ENCODE data around the gene OR8H1. TPM values are rescaled to one million over a fixed set of nuclear protein-coding genes. Genes with fewer than 3 reads are reported as not detected.

OR8H1 gene
- total RNA-seq, result not detected
- long read RNA-seq, result 0 reads

GRCh38 chr11:56292154-56292553 is at the start of gene OR8H1:
Gene OR8H1 (minus strand): TSS chr11:56292254. CDS start chr11:56291062, 1,192 bp downstream.
- DNase-seq (ENCODE audit: low spot score), result no peak

GRCh38 chr11:56340289-56340688 is 48.2 kb upstream of the OR8H1 start:
- DNase-seq (ENCODE audit: low spot score), result no peak

GRCh38 chr11:56333156-56333555 is 41.1 kb upstream of the OR8H1 start:
- DNase-seq (ENCODE audit: low spot score), result no peak

GRCh38 chr11:56331861-56332491 is 39.9 kb upstream of the OR8H1 start:
- DNase-seq (ENCODE audit: low spot score), result no peak

- no peak for DNase-seq (ENCODE audit: low spot score)
Observed at GRCh38 chr11:56314844-56315243, 22.8 kb upstream of the OR8H1 start, which contains the start of gene OR8K3. Gene OR8K3 (plus strand): TSS chr11:56315144. CDS start chr11:56318307, 3,163 bp downstream.

- DNase-seq (ENCODE audit: low spot score), result no peak
Observed at GRCh38 chr11:56307836-56308235, 15.8 kb upstream of the OR8H1 start.

- DNase-seq (ENCODE audit: low spot score), result no peak
Observed at GRCh38 chr11:56296898-56297297, 4.8 kb upstream of the OR8H1 start.

- DNase-seq (ENCODE audit: low spot score), result no peak
Observed at GRCh38 chr11:56273854-56274253, 18.2 kb downstream of the OR8H1 start, which contains the start of gene OR5T1. Gene OR5T1 (plus strand): TSS chr11:56274154. CDS start chr11:56275639, 1,485 bp downstream.

GRCh38 chr11:56271092-56271491 is 21.0 kb downstream of the OR8H1 start:
- DNase-seq (ENCODE audit: low spot score), result no peak

GRCh38 chr11:56251954-56252353 is 40.1 kb downstream of the OR8H1 start, which contains the start of gene OR5T3:
Gene OR5T3 (plus strand): TSS chr11:56252254. CDS start chr11:56252254, 0 bp downstream.
- no peak for DNase-seq (ENCODE audit: low spot score)

Other genes with a start within 250 kb of the OR8H1 start
- gene OR8I2, start 198.9 kb downstream of the OR8H1 start, total RNA-seq, result not detected
- not detected for gene OR8H2, start 188.6 kb downstream of the OR8H1 start, total RNA-seq
- gene OR8H3, start 169.9 kb downstream of the OR8H1 start, total RNA-seq, result not detected
- gene OR8J3, start 152.1 kb downstream of the OR8H1 start, total RNA-seq, result not detected
- gene OR8K5, start 131.9 kb downstream of the OR8H1 start, total RNA-seq, result not detected
- gene OR5J2, start 115.6 kb downstream of the OR8H1 start, total RNA-seq, result not detected
- not detected for gene OR5T2, start 58.0 kb downstream of the OR8H1 start, total RNA-seq
- not detected for gene OR5T3, start 40.0 kb downstream of the OR8H1 start, total RNA-seq
- not detected for gene OR5T1, start 18.1 kb downstream of the OR8H1 start, total RNA-seq
- not detected for gene OR8K3, start 22.9 kb upstream of the OR8H1 start, total RNA-seq
- gene OR8K1, start 53.8 kb upstream of the OR8H1 start, total RNA-seq, result not detected
- not detected for gene OR8J1, start 62.0 kb upstream of the OR8H1 start, total RNA-seq
- not detected for gene OR8U1, start 83.4 kb upstream of the OR8H1 start, total RNA-seq
- not detected for gene OR5AL1, start 120.4 kb upstream of the OR8H1 start, total RNA-seq
- gene OR5M3, start 181.1 kb upstream of the OR8H1 start, total RNA-seq, result not detected
- gene OR5M8, start 199.1 kb upstream of the OR8H1 start, total RNA-seq, result not detected

Measured in mesenteric fat pad (tissue), 1 donor.